Measurements from ENCODE around the gene CA5B. TPM values are rescaled to one million over a fixed set of nuclear protein-coding genes. Genes with fewer than 3 reads are reported as not detected.

Gene CA5B
- total and polyA plus RNA-seq, 2 of the 8 experiments (the other 6 are each of a cell fraction or from before 2014, with no cell fraction given), result 3.3 to 8.6 TPM

DNA sequence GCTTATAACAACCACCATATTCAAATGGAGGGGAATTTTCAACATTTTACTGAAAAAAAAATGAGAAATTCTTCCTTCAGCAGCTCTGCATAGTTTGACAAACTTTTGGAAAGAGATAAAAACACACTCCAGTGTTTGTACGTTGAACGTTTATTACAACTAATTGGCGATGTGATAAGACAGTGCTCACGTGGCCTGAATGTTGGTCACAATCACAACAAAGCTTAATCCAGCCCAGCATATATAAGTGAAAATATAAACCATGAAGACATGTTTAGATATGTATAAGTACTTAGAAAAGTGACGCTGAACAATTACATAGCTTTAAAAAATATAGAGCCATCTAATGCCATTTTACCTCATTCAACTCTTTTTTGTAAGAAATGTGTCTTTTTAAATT lies 87.9 kb downstream of the CA5B start:
- no peak overlapping the region for H3K4me2 ChIP-seq (ENCODE audit: insufficient read depth in 1 of 2, low read depth in 2 of 2, low read length in 2 of 2)
- H2AK5ac ChIP-seq (ENCODE audit: low read depth, low read length), result no peak overlapping the region
- DNase-seq (ENCODE audit: low read depth in 1 of 2, low spot score in 2 of 2) (no peak), FAIRE-seq (no peak)
- no peaks in the 10 kb centered on the region for H3K79me2 ChIP-seq (ENCODE audit: control insufficient read depth in 1 of 2, insufficient read depth in 2 of 2, low read length in 2 of 2)
- no peak overlapping the region for H2AFZ ChIP-seq (ENCODE audit: low read length)
- H3K27me3 ChIP-seq (replicated peaks in 1 of 4; ENCODE audit: control insufficient read depth in 3 of 4, extremely low read depth in 1 of 4, insufficient read depth in 3 of 4, low read length in 3 of 4), result no peaks in the 10 kb centered on the region
- no peak overlapping the region for H2BK120ac ChIP-seq (replicated peaks; ENCODE audit: low read depth, low read length)
- H3K4me1 ChIP-seq (replicated peaks in 1 of 4; ENCODE audit: control insufficient read depth in 3 of 4, insufficient read depth in 4 of 4, low read length in 3 of 4), result no peaks in the 10 kb centered on the region; a peak in 1 of 7 replicates
- no peaks in the 10 kb centered on the region for H3K9me3 ChIP-seq (ENCODE audit: insufficient read depth in 2 of 2, low read depth in 1 of 2, low read length in 1 of 2)
- H4K91ac ChIP-seq (replicated peaks; ENCODE audit: insufficient read length, low read length), result no peak overlapping the region
- no peak overlapping the region for H2BK5ac ChIP-seq (ENCODE audit: low read depth, low read length)
- no peak overlapping the region for H2BK15ac ChIP-seq (ENCODE audit: low read length)
- no peak overlapping the region for H2BK20ac ChIP-seq (ENCODE audit: low read length)
- no peak overlapping the region for H3K18ac ChIP-seq (ENCODE audit: extremely low read depth, low read length)
- H3K9ac ChIP-seq (replicated peaks in 1 of 4; ENCODE audit: extremely low read depth in 1 of 4, low read depth in 3 of 4, low read length in 3 of 4), result no peak overlapping the region
- no peak overlapping the region for H3K56ac ChIP-seq (replicated peaks; ENCODE audit: insufficient read length, low read depth, low read length)
- H3K36me3 ChIP-seq (ENCODE audit: control insufficient read depth in 2 of 4, insufficient read depth in 4 of 4, low read length in 3 of 4), result peaks cover 0 to 29% (median 3%) of the 10 kb centered on the region in 4 experiments; a peak in 5 of 8 replicates
- no peaks in the 10 kb centered on the region for H4K20me1 ChIP-seq (replicated peaks in 1 of 2; ENCODE audit: control insufficient read depth in 1 of 2, insufficient read depth in 2 of 2, low read length in 2 of 2)
- 98% methylated on average over 5 of the region's 5 CpGs; no CpG with 5 or more reads in 1 of the 2 experiments for WGBS, 2 experiments (ENCODE audit: extremely low coverage in 1 of 2, insufficient coverage in 1 of 2, insufficient read length in 1 of 2, insufficient replicate concordance in 2 of 2, low coverage in 1 of 2, low lambda C conversion rate in 2 of 2, missing lambda C conversion rate in 1 of 2)
- no peaks in the 10 kb centered on the region for H3K23me2 ChIP-seq (ENCODE audit: low read depth, low read length)
- H3K27ac ChIP-seq (ENCODE audit: low read depth, low read length), result no peak overlapping the region
- H2BK12ac ChIP-seq (ENCODE audit: low read depth, low read length), result no peak overlapping the region
- H4K8ac ChIP-seq (ENCODE audit: extremely low read depth, insufficient read depth, low read length), result no peak overlapping the region
- no peaks in the 10 kb centered on the region for H3K79me1 ChIP-seq (ENCODE audit: low read depth, low read length)
- H3K4ac ChIP-seq (replicated peaks; ENCODE audit: insufficient read length, low read depth, low read length), result no peak overlapping the region
- no peak overlapping the region for H3K14ac ChIP-seq (ENCODE audit: insufficient read length)
- ChIA-PET POLR2A (ENCODE audit: partially characterized antibody) (interaction anchor here (0.8 to 1.6 kb wide), 2 partner anchors 8 to 10 kb away, joined by 5 to 9 read pairs; no protein-coding TSS in a partner anchor), CTCF (ENCODE audit: partially characterized antibody) (interaction anchor here (1.1 to 1.3 kb wide), 2 partner anchors 9 to 12 kb away, joined by 4 read pairs; no protein-coding TSS in a partner anchor)
- H3K23ac ChIP-seq (ENCODE audit: insufficient read length), result no peak overlapping the region
- no peak overlapping the region for H4K5ac ChIP-seq (ENCODE audit: insufficient read length, low read depth, low read length)
- no peak overlapping the region for H3K4me3 ChIP-seq (ENCODE audit: extremely low read depth in 1 of 4, insufficient read depth in 2 of 4, low read depth in 3 of 4, low read length in 4 of 4)
- TF ChIP-seq TAF1 (IDR thresholded peaks at IDR 0.05; ENCODE audit: low read depth, low read length), result no peak
- TF ChIP-seq RNF2 (IDR thresholded peaks at IDR 0.05; ENCODE audit: borderline replicate concordance, low read depth, low read length, missing control alignments, poor library complexity, severe bottlenecking), result no peak
- TF ChIP-seq TEAD4 (IDR thresholded peaks at IDR 0.05; ENCODE audit: low read depth, low read length), result no peak
- TF ChIP-seq RXRA (IDR thresholded peaks at IDR 0.05; ENCODE audit: insufficient read depth, low read depth, low read length), result no peak
- no peak for TF ChIP-seq KDM5A (IDR thresholded peaks at IDR 0.05; ENCODE audit: low read length)
- no peak for TF ChIP-seq TBP (IDR thresholded peaks at IDR 0.05; ENCODE audit: low read depth, low read length)
- no peak for TF ChIP-seq SP1 (IDR thresholded peaks at IDR 0.05; ENCODE audit: low read depth, low read length)
- no peak for TF ChIP-seq GTF2F1 (IDR thresholded peaks at IDR 0.05; ENCODE audit: borderline replicate concordance, low read depth, low read length)
- TF ChIP-seq POU5F1 (IDR thresholded peaks at IDR 0.05; ENCODE audit: low read depth, low read length), result no peak
